IPS-18c (cell line): ENCODE results near the gene SRPRB.

ENCODE experiments used
- H3K4me3 ChIP-seq: 2 replicates; pipeline ENCODE4 v1.7.0; 2013; ENCODE audit warnings: low read depth, mild to moderate bottlenecking, low read length, moderate library complexity; ENCODE audit not compliant: insufficient read depth
- H3K9me3 ChIP-seq: one replicate; pipeline ENCODE4 v1.6.1; 2013; ENCODE audit warnings: mild to moderate bottlenecking, low read length, moderate library complexity; ENCODE audit not compliant: control insufficient read depth, insufficient read depth

The SRPRB gene

DNA sequence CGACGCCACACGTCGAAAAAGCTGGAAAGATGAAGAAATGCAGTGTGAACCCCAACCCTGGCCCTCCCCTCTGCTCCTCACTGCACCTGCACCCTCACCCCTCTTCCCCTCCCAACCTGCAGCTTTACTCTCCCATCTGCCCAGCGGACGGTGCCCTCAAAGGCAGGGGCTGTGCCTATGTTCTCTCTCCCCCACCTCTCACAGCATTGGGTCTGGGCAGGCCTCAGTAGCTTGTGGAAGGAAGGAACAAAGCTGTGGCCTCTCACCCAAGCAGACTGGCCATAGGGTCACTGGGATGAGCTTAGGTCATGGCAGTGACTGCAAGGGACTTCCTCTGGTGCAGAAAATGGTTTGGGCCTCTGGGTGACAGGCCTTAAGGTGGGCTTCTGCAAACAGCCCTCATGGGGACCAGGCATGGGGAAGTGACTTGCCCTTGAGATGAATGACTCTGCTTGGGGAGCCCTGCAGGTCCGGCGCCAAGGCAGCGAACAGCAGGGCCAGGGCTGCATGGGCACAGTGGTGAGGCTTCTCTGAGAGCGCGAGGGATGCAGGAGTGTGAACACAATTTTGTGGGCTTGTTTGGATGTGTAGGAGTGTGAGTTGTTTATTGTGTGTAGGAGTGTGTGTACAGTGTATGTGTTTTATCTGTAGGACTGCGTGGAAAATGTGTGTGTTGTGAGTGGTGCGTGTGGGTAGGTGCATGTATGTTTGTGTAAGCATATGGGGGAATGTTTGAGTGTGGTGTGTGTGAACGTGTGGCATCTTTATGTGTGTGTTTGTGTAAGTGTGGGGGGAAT lies 29.2 kb downstream of the SRPRB start:
- no peaks in the 10 kb centered on the region for H3K9me3 ChIP-seq
- no peak overlapping the region for H3K4me3 ChIP-seq

DNA sequence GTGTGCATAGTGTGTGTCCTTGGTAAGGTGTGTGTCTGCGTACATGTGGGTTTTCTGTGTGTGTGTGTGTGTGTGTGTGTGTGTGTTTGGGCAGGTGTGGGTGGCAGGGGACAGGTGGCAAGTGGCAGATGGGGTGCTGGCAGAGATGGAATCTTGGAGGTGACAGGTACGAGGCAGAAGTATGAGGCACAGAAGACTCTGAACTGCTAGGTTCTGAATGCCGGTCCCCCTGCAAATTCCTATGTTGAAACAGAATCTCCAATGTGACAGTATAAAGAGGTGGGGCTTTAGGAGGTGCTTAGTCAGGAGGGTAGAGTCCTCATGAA lies 29.8 kb downstream of the SRPRB start:
- Histone ChIP-seq H3K9me3 (no peaks in the 10 kb centered on the region), H3K4me3 (no peak overlapping the region)

DNA sequence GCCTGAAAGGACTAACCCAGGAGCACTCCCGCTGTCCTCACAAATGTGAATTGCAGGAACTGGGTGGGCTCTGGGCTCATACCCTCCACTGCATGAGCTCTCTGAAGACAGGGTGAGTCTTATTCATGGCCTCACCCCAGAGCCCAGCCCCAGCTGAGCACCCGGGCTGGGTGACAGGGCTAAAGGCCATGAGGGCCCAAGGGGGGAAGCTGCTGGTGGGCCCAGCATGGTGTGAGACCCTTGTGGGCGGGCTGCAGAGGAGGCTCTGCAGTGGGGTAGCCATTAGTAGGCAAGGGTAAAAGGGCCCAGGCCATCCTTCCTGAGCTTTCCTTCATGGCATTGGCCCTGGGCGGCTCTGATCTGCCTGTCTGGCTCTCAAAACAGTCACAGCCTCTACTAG lies 30.3 kb downstream of the SRPRB start:
- Histone ChIP-seq H3K4me3 (no peak overlapping the region), H3K9me3 (no peaks in the 10 kb centered on the region)

DNA sequence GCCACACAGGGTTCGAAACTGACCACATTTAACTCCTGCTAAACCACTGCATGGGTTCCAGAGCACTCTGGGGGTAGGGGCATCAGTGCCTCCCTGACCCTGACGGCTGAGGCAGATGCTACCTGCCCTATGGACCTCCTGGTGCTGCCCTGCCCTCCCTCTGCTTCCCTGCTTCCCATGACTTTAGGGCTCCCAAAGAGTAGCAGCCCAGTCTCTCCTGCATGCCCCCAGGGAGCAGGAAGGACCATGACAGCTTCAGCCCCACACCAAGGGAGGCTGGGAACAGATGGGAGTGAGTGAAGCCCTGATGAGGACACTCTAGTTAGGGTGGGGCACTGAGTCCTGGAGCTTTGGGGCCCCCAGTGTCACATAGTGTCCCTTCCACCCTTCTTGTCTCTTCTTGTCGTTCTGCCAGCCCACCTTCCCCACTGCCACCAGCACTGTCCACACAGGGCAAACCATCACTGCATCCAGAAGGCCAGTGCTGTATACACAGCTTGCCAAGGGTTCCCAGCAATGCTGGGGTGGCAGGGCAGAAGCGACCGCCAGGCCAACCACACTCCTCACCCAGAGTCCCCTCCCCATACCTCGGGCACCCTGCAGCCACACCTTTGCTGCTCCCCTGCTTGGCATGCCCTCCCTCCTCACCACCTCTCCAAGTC lies 31.0 kb downstream of the SRPRB start:
- no peaks in the 10 kb centered on the region for H3K9me3 ChIP-seq
- no peak overlapping the region for H3K4me3 ChIP-seq

DNA sequence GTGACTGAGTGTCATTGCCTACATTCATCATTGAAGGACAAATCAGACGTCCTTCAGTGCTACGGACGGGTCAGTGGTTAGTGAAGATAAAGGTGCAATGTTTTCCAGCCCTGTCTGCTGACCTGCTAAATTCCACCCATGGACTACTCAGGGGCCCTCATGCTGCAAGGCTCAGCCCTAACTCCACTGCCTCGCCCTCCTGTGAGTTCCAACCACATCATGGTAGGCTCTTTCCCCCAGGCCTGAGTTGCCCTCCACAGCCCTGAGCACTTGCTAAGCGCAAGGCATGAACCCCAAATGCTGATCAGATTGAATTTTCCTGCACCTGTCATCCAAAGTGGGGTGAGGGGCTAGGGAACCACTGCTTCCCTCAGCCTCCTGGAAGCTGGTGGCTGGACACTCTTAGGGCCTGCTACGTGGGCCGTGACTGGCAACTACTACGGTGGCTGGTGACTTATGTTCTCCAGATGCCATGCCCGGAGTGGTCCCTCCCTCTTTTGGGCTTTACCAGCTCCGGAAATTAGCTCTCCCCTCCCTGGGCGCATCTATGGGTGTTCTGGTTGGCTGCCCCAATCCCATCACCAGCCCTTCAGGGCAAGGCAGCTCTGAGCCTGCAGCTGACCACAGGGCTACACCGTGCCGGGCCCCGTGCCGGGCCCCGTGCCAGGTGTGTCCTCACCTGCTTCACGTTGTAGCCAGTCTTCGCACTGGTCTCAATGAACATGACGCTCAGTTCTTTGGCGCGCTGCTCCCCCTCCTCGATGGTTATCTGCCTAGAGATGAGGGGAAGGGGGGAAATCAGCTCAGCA lies 32.1 kb downstream of the SRPRB start:
- H3K9me3 ChIP-seq = no peaks in the 10 kb centered on the region

DNA sequence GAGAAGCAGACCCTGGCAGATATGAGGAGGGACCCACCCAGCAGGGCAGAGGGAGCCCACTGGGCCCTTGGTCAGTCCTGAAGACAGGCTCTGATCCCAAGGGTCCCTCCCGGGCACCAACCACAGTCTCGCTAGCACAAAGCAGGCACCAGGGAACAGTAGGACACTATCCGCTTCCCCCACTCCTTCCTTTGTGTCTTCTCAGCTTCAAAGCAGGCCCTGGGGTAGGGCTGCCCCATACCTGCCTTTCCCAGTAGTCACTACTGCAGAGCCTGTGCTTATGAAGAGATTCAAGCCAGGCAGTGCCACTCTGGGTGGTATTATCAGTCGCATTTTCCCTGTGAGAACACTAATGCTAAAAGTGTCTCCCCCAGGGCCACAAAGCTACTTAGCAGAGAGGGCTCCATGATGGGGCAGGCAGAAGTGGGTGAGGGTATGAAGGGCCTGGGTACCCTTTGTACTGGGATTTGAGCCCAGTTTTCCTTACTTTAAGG lies 32.7 kb downstream of the SRPRB start:
- H3K9me3 ChIP-seq = no peaks in the 10 kb centered on the region
- no peak overlapping the region for H3K4me3 ChIP-seq

More for the DNA sequence above, 32.1 kb downstream of the SRPRB start:
- no peak overlapping the region for H3K4me3 ChIP-seq

DNA sequence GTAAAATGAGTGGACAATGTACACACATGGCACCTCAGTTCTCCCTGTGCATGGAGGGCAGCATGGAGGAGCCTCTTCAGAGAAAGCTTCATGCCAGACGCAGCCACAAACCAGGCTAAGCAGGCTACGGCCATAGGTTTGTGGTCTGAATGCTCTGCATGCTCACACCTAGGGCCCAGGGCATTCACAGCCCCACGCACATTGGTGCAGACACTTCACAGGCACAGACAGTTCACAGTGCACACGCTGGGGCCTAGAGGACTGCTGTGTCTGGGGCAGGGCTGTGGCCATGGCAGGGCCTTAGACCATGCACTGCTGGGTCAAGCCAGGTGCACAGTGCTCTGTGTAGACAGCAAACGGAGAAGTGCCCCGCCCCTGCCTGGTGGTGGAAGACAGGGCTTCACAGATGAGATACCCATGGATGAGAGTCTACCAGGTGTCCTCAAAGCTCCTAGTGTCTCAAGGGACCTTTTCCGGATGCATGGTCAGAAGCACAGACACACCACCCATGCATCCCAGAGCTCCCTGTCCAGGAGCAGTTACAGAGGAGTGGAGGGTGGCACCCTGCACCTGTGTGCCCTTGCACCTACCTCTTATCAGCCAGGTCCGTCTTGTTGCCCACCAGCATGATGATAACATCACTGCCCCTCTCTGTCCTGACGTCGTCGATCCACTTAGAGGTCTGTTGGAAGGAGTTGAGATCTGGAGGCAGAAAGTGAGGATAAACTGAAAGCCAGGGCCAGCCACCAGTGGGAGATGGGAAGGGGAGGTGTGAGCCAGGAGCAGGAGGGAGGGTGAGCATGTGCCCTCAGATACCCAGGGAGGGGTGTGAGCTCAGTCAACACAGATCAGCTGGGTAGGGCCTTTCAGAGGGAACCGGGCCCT lies 33.5 kb downstream of the SRPRB start:
- Histone ChIP-seq H3K9me3 (no peaks in the 10 kb centered on the region), H3K4me3 (no peak overlapping the region)

DNA sequence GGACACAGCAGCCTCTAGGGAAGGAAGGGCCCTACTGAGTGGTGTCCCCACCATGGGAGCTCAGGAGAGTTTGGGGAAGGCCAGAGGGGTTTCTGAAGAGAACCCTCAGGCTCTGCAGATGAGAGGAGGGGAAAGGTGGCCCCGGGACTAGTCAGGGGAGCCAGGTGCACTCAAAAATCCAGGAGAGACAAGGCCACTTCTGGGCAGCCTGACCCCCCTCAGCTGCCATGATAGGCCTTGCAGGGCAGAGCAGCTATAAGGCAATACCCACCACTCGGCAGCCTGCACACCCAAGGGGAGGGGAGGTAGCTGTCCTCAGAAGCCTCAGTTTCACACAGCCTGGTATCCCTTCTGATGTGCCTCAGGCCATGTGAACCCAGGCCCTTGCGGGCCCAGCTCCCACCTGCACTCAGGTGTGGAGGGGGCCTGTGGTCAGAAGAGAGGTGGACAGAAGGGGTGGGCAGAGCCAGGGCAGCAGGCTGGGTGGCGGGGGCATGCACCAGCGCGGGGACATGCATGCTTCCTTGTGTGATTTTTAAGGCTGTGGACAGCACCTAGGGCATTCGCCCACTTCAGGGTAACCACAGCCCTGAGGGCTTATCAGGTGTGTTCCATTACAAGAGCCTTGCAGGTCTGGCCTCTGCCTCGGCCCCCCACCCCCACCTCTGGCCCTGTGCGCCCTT lies 34.6 kb downstream of the SRPRB start:
- H3K4me3 ChIP-seq = no peak overlapping the region
- peaks cover 2% of the 10 kb centered on the region for H3K9me3 ChIP-seq

DNA sequence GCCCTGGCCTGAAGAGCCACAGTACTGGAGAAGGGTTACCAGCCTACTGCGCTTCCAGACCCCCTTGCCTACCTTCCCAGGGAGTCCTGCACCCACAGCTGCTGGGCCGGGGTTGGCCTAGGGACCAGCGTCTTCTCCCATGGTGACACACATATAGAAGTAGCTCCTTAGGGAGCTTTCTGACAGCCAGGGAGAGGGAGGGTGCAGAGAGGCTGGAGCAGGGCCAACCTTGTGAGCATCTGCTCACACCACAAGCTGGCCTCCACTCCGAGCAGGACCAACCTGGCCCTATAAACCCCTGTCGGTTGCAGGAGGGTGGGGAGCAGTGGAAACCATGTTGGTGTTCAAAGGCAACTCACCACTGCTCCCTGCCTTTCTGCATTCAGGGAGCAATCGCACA lies 35.2 kb downstream of the SRPRB start:
- Histone ChIP-seq H3K4me3 (no peak overlapping the region), H3K9me3 (peaks cover 2% of the 10 kb centered on the region)

DNA sequence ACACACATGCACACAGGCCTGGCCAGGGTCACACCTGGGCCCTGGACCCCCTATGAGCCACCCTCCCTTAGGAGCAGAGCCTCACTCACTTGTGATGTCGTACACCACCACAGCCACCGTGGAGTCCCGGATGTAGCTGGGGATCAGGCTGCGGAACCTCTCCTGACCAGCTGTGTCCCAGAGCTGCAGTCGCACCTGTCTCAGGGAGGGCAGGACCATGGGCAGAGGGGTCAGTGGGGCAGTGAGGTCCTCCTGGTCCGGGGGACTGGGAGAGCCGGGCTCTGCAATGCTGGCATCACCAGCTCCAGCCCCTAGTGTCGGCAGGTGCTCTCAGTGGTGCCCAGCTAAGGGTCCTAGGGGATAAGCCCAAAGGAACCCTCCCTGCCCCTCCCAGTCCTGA lies 35.6 kb downstream of the SRPRB start:
- peaks cover 2% of the 10 kb centered on the region for H3K9me3 ChIP-seq
- no peak overlapping the region for H3K4me3 ChIP-seq

DNA sequence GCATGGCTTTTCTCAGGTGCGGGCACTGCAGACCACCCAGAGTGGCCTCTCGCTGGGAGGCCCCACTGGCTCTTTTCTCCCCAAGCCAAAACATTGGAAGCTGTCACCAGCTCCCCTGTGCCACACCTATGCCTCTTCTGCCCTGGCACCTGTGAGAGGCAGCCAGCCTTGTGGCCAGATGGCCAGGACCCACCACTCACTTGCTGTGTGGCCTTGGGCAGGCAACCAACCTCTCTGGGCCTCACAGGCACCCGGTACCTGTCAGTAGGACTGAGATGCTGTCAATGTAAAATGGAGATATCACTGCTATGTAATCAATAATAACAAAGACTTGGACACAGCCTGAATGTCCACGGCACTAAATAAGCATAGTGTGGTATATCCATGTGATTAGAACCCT lies 36.5 kb downstream of the SRPRB start:
- Histone ChIP-seq H3K9me3 (peaks cover 2% of the 10 kb centered on the region), H3K4me3 (no peak overlapping the region)

DNA sequence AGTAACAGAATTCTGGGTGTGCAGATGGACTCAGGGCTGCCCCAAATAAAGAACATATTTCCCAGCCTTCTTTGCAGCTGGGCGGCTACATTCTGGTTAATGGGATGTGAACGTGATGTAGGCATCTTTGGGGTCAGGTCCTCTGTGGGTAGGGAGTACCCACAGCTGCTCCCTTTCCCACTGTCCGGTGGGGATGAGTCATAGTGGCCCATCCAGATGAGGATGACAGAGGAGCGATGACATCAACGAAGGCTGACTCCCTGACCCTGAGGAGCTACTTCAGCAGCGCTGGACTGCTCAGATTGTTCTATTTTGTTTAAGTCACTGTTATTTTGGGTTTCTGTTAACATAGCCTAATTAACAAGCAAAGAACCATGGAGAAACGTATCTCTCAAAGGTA lies 38.0 kb downstream of the SRPRB start:
- Histone ChIP-seq H3K9me3 (peaks cover 2% of the 10 kb centered on the region), H3K4me3 (no peak overlapping the region)

DNA sequence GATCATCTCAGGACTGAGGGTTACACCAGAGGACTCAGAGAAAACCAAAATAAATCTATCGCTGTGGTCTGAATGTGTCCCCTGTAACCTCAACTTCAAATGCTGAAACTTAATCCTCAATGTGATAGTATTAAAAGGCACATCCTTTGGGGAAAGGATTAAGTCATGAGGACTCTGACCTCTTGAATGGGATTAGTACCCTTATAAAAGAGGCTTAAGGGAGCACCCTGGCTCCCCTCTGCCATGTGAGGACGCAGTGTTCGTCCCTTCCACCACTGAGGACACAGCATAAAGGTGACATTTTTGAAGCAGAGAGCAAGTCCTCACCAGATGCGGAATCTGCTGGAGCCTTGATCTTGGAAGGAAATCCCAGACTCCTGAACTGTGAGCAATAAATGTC lies 39.5 kb downstream of the SRPRB start:
- Histone ChIP-seq H3K4me3 (no peak overlapping the region), H3K9me3 (peaks cover 2% of the 10 kb centered on the region)

DNA sequence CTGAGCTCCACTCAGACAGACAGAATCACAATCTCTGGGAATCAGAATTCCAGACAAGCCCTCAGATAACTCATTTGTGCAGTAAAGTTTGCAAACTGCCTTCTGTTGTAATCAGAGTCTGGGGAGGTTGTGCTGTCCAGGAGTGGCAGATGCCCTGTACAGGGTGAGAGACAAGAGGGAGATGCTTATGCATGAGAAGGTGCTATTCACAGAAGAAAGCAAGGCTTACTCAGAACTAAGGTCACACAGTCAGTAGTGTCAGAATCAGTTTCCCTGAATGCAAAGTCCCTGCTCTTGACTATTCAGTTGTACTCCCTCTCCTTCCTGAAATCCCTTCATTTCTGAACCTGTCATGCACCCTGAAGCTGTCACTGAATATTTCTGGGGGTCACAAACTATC lies 43.7 kb downstream of the SRPRB start:
- Histone ChIP-seq H3K9me3 (peaks cover 2% of the 10 kb centered on the region), H3K4me3 (no peak overlapping the region)

DNA sequence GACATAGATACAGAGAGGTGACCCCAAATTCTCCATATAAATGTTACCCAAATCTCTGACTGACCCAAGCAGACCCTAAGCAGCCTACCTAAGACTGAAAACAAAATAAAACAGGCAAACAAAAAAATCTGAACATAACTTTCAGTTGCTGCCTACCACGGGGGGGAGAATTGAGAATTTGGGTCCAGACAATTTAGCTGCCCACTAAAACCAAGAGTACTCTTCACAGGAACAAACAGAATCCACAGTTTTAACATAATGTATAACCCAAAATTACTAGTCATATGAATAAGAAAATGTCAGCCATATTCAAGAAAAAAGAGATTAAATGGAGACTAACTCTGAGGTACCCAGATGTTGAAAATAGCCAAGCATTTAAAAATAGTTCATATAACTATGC lies 44.4 kb downstream of the SRPRB start:
- Histone ChIP-seq H3K9me3 (no peaks in the 10 kb centered on the region), H3K4me3 (no peak overlapping the region)

DNA sequence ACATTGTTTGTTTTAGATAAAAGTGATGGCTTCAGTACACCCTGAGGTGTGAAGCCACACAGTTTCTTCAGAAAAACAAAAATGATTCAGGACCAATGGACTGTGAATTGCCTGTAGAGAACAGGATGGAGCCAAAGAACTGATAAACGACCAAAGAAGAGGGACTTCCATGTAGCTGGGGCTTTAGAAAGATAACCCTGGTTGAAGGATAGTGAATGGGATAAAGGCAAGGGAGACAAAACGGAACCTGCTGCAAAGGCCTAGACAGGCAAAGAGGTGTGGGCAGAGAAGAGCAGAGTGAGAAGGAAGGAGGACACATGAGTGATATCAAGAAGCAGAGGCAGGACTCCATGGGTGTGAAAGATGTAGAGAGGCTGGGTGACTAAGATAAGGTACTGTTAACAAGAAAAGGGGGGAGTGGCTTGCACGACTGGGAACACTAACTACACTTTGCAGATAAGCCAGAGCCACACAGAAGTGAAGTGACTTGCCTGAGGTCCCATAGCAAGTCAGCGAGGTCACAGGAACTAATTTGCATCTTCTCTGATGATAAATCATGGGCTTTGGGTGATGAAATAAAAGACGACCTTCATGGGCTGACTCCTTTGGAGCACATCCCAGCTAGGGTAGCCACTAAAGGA lies 45.8 kb downstream of the SRPRB start:
- H3K4me3 ChIP-seq = no peak overlapping the region
- no peaks in the 10 kb centered on the region for H3K9me3 ChIP-seq
